Measurements from ENCODE around the gene RFX4.
"Not testable (repeated sequence)": the region's sequence is repeated elsewhere in the genome, so short reads cannot be mapped to it uniquely, and the experiment has no call there.

Gene RFX4

GRCh38 chr12:106690569-106691305 lies 107.9 kb downstream of the RFX4 start:
- H3K27me3 ChIP-seq (ENCODE audit: control insufficient read depth, insufficient read depth, low read length), result no peaks in the 10 kb centered on the region

GRCh38 chr12:106692033-106692432 lies 109.2 kb downstream of the RFX4 start:
- DNase-seq (ENCODE audit: low read depth, low spot score); H3K4me1 ChIP-seq (ENCODE audit: control insufficient read depth, insufficient read depth, low read length); H3K9me3 ChIP-seq (ENCODE audit: control insufficient read depth, insufficient read depth, low read length); H3K27ac ChIP-seq (ENCODE audit: low read length); H3K27me3 ChIP-seq (ENCODE audit: control insufficient read depth, insufficient read depth, low read length); H3K4me3 ChIP-seq (ENCODE audit: low read length); H3K36me3 ChIP-seq (ENCODE audit: control insufficient read depth, insufficient read depth, low read length): not testable (repeated sequence)
- no CpG with 5 or more reads among the region's 6 CpGs for WGBS (ENCODE audit: insufficient coverage, insufficient read length)

More at GRCh38 chr12:106690569-106691305, 107.9 kb downstream of the RFX4 start:
- WGBS (ENCODE audit: insufficient coverage, insufficient read length), result no CpG with 5 or more reads among the region's 3 CpGs
- DNase-seq (ENCODE audit: low read depth, low spot score), result no peak
- no peak overlapping the region for H3K27ac ChIP-seq (ENCODE audit: low read length)
- no peaks in the 10 kb centered on the region for H3K4me1 ChIP-seq (ENCODE audit: control insufficient read depth, insufficient read depth, low read length)
- H3K4me3 ChIP-seq (ENCODE audit: low read length), result no peak overlapping the region
- no peaks in the 10 kb centered on the region for H3K9me3 ChIP-seq (ENCODE audit: control insufficient read depth, insufficient read depth, low read length)
- no peaks in the 10 kb centered on the region for H3K36me3 ChIP-seq (ENCODE audit: control insufficient read depth, insufficient read depth, low read length)

- H3K27ac ChIP-seq (ENCODE audit: low read length), result no peak overlapping the region
- no peak for DNase-seq (ENCODE audit: low read depth, low spot score)
- H3K4me1 ChIP-seq (ENCODE audit: control insufficient read depth, insufficient read depth, low read length), result no peaks in the 10 kb centered on the region
- WGBS (ENCODE audit: insufficient coverage, insufficient read length), result no CpG with 5 or more reads among the region's 6 CpGs
- no peaks in the 10 kb centered on the region for H3K36me3 ChIP-seq (ENCODE audit: control insufficient read depth, insufficient read depth, low read length)
- H3K4me3 ChIP-seq (ENCODE audit: low read length), result no peak overlapping the region
- H3K9me3 ChIP-seq (ENCODE audit: control insufficient read depth, insufficient read depth, low read length), result no peaks in the 10 kb centered on the region; the same call in 1 of the 2 replicates
- no peaks in the 10 kb centered on the region; the same call in 1 of the 2 replicates for H3K27me3 ChIP-seq (ENCODE audit: control insufficient read depth, insufficient read depth, low read length)
Observed at GRCh38 chr12:106692896-106693820, 110.4 kb downstream of the RFX4 start.

GRCh38 chr12:106696071-106696470 lies 113.3 kb downstream of the RFX4 start:
- H3K27ac ChIP-seq (ENCODE audit: low read length), result no peak overlapping the region
- H3K9me3 ChIP-seq (ENCODE audit: control insufficient read depth, insufficient read depth, low read length), result no peaks in the 10 kb centered on the region; the same call in 1 of the 2 replicates
- H3K27me3 ChIP-seq (ENCODE audit: control insufficient read depth, insufficient read depth, low read length), result no peaks in the 10 kb centered on the region; the same call in 1 of the 2 replicates
- no peak overlapping the region for H3K4me3 ChIP-seq (ENCODE audit: low read length)
- no peaks in the 10 kb centered on the region for H3K36me3 ChIP-seq (ENCODE audit: control insufficient read depth, insufficient read depth, low read length)
- H3K4me1 ChIP-seq (ENCODE audit: control insufficient read depth, insufficient read depth, low read length), result no peaks in the 10 kb centered on the region
- no peak for DNase-seq (ENCODE audit: low read depth, low spot score)
- no CpG with 5 or more reads among the region's 6 CpGs for WGBS (ENCODE audit: insufficient coverage, insufficient read length)

GRCh38 chr12:106696681-106697417 lies 114.0 kb downstream of the RFX4 start:
- Histone ChIP-seq H3K4me3 (ENCODE audit: low read length) (no peak overlapping the region), H3K9me3 (ENCODE audit: control insufficient read depth, insufficient read depth, low read length) (no peaks in the 10 kb centered on the region; the same call in 1 of the 2 replicates), H3K27me3 (ENCODE audit: control insufficient read depth, insufficient read depth, low read length) (no peaks in the 10 kb centered on the region; the same call in 1 of the 2 replicates), H3K27ac (ENCODE audit: low read length) (no peak overlapping the region), H3K36me3 (ENCODE audit: control insufficient read depth, insufficient read depth, low read length) (no peaks in the 10 kb centered on the region), H3K4me1 (ENCODE audit: control insufficient read depth, insufficient read depth, low read length) (no peaks in the 10 kb centered on the region)
- no CpG with 5 or more reads among the region's 4 CpGs for WGBS (ENCODE audit: insufficient coverage, insufficient read length)
- no peak for DNase-seq (ENCODE audit: low read depth, low spot score)

GRCh38 chr12:106704081-106704480 lies 121.3 kb downstream of the RFX4 start:
- WGBS (ENCODE audit: insufficient coverage, insufficient read length), result no CpG with 5 or more reads among the region's 3 CpGs
- Histone ChIP-seq H3K27me3 (ENCODE audit: control insufficient read depth, insufficient read depth, low read length) (no peaks in the 10 kb centered on the region), H3K4me3 (ENCODE audit: low read length) (no peak overlapping the region), H3K27ac (ENCODE audit: low read length) (no peak overlapping the region), H3K4me1 (ENCODE audit: control insufficient read depth, insufficient read depth, low read length) (no peaks in the 10 kb centered on the region), H3K36me3 (ENCODE audit: control insufficient read depth, insufficient read depth, low read length) (no peaks in the 10 kb centered on the region), H3K9me3 (ENCODE audit: control insufficient read depth, insufficient read depth, low read length) (no peaks in the 10 kb centered on the region)
- no peak for DNase-seq (ENCODE audit: low read depth, low spot score)

GRCh38 chr12:106705971-106706370 lies 123.2 kb downstream of the RFX4 start:
- no CpG with 5 or more reads among the region's 5 CpGs for WGBS (ENCODE audit: insufficient coverage, insufficient read length)
- H3K27me3 ChIP-seq (ENCODE audit: control insufficient read depth, insufficient read depth, low read length), result no peaks in the 10 kb centered on the region
- H3K27ac ChIP-seq (ENCODE audit: low read length), result no peak overlapping the region

GRCh38 chr12:106709068-106709511 lies 126.3 kb downstream of the RFX4 start:
- Histone ChIP-seq H3K27ac (ENCODE audit: low read length) (no peak overlapping the region), H3K4me3 (ENCODE audit: low read length) (no peak overlapping the region), H3K36me3 (ENCODE audit: control insufficient read depth, insufficient read depth, low read length) (no peaks in the 10 kb centered on the region), H3K4me1 (ENCODE audit: control insufficient read depth, insufficient read depth, low read length) (peaks cover 1% of the 10 kb centered on the region; the same call in 1 of the 2 replicates), H3K9me3 (ENCODE audit: control insufficient read depth, insufficient read depth, low read length) (no peaks in the 10 kb centered on the region), H3K27me3 (ENCODE audit: control insufficient read depth, insufficient read depth, low read length) (no peaks in the 10 kb centered on the region)
- no CpG with 5 or more reads among the region's 8 CpGs for WGBS (ENCODE audit: insufficient coverage, insufficient read length)
- DNase-seq (ENCODE audit: low read depth, low spot score), result no peak

More at GRCh38 chr12:106705971-106706370, 123.2 kb downstream of the RFX4 start:
- no peaks in the 10 kb centered on the region for H3K9me3 ChIP-seq (ENCODE audit: control insufficient read depth, insufficient read depth, low read length)
- no peaks in the 10 kb centered on the region for H3K36me3 ChIP-seq (ENCODE audit: control insufficient read depth, insufficient read depth, low read length)
- no peaks in the 10 kb centered on the region; the same call in 1 of the 2 replicates for H3K4me1 ChIP-seq (ENCODE audit: control insufficient read depth, insufficient read depth, low read length)
- no peak for DNase-seq (ENCODE audit: low read depth, low spot score)
- no peak overlapping the region for H3K4me3 ChIP-seq (ENCODE audit: low read length)

- WGBS (ENCODE audit: insufficient coverage, insufficient read length), result no CpG with 5 or more reads among the region's 10 CpGs
- H3K27me3 ChIP-seq (ENCODE audit: control insufficient read depth, insufficient read depth, low read length), result no peaks in the 10 kb centered on the region
- peaks cover 1% of the 10 kb centered on the region; the same call in 1 of the 2 replicates for H3K4me1 ChIP-seq (ENCODE audit: control insufficient read depth, insufficient read depth, low read length)
- H3K36me3 ChIP-seq (ENCODE audit: control insufficient read depth, insufficient read depth, low read length), result no peaks in the 10 kb centered on the region
- H3K4me3 ChIP-seq (ENCODE audit: low read length), result no peak overlapping the region
- no peak overlapping the region for H3K27ac ChIP-seq (ENCODE audit: low read length)
- no peaks in the 10 kb centered on the region for H3K9me3 ChIP-seq (ENCODE audit: control insufficient read depth, insufficient read depth, low read length)
- no peak for DNase-seq (ENCODE audit: low read depth, low spot score)
Observed at GRCh38 chr12:106710143-106710893, 127.5 kb downstream of the RFX4 start.
